ENCODE measurements around the gene DHDDS.
"Not testable (repeated sequence)": the region's sequence is repeated elsewhere in the genome, so short reads cannot be mapped to it uniquely, and the experiment has no call there.

Gene DHDDS

DNA sequence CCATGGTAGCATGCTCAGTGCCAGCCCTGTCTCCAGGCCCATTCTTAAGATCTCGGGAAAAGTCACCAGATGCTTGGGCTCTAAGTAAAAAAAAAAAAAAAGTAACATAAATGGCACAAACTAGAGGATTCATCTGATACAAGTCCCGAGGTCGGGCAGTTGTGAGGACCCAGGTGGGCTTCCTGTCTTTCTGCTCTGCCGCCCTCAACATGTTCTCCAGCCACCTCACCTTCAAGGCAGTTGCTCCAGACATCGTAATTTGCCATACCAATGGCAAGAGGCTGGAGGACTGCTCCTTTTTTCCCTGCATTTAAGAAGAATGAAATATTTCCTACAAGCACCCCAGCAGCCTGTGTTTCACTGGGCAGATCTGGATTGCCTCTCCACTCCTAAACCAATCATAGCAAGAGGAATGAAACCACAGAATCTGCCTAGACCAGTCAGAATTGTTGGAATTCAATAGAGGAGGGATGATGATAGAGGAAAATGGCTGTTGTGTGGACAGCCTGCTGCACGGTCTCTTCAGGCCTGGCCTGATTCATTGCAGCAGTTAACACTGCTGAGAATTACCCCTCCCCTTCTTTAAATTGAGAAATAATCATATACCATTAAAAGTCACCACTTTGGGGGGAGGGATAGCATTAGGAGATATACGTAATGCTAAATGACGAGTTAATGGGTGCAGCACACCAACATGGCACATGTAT lies 45.5 kb downstream of the DHDDS start:
- DNase-seq (ENCODE audit: low read depth in 2 of 2), result no peak

DNA sequence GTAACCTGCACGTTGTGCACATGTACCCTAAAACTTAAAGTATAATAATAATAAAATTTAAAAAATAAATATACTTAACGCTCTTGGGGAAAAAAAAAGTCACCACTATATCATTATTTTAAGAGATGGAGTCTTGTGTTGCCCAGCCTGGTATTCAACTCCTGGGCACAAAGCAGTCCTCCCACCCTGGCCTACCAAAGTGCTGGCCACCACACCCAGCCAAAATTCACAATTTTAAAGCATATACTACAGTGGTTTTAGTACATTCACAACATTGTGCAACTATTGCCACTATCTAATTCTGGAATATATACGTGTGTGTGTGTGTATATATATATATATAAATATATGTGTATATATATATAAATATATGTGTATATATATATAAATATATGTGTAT lies 46.0 kb downstream of the DHDDS start:
- DNase-seq (ENCODE audit: low read depth in 2 of 2), result no peak

DNA sequence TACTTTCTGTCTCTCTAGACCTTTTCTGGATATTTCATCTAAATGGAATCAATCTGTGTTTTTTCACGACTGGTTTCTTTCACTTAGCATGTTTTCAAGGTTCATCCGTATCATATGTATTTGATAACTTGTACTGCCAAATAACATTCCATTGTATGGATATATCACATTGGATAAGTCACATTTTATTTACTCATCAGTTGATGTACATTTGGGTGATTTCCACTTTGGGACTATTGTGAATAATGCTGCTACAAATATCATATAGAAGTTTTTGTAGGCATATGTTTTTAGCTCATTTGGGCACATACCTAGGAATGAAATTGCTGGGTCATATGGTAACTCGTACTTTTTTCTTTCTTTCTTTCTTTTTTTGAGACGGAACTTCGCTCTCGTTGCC lies 46.9 kb downstream of the DHDDS start:
- DNase-seq (ENCODE audit: low read depth in 2 of 2), result no peak

DNA sequence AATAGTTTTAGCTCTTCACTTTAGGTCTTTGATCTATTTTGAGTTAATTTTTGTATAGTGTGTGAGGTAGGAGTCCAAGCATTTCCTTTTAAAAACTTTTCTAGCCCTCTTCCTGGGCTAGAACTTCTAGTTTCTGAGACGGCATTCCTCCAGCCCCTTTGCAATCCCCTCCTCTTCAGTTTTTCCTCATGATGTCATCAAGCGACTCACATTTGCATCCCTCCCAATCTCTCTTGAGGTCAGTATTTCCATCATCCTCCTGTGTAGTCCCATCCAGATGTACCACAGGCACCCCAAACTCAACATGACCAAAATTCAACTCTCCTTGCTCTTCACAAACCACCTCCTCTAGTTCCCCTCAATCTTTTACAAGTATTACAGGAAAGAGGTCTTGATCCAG lies 50.8 kb downstream of the DHDDS start:
- DNase-seq (ENCODE audit: low read depth in 2 of 2), result no peak

DNA sequence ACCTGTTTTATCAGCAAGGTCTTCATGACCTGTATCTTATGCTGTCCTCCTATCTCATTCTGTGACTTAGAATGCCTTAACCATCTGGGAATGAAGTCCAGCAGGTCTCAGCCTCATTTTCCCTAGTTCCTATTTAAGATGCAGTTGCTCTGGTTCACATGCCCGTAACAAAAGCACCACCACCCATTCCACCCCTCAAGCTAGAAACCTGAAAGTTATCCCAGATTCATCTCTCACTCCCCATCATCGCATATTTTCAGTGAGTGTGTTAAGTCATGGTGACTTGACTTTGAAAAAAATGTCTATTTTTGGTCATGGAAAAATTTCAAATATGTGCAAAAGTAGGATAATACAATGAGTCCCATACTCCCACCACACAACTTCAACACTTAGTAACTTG lies 51.9 kb downstream of the DHDDS start:
- no peak for DNase-seq (ENCODE audit: low read depth in 2 of 2)

DNA sequence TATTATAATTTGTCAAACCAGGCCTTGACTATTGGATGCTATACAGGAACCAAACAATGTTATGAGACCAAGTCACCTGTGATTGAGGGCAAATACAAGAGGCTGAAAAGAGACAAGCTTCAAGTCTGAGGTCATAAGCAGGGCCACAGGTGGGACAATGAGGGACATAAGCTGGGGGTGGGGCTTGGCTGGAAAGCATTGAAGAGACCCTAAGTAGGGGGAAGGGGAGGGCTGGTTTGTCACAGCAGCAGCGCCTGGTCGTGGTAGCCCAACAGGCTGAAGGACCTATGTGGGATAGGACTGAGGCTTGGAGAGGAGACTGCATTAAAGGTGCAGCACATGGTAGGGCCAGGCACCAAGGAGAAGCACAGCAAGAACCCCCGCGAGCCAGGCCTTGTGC lies 58.0 kb downstream of the DHDDS start:
- no peak for DNase-seq (ENCODE audit: low read depth in 2 of 2)

DNA sequence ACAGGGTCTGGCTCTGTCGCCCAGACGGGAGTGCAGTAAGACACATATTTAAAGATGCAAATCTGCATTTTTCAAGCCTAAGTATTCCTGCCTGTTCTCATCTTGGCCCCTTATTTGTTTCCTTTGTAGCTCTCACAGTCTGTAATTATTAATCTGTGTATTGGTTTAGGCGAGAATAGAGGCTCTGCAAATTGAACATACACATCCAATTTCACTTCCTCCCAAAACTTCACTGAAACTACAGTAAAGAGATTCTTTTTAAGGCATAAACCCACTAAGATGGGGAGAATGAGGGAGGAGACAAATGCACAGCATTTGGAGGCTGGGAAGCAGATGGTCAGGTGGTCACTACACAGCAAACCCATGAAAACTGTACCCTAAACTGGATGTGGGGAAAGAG lies 61.1 kb downstream of the DHDDS start:
- DNase-seq (ENCODE audit: low read depth in 2 of 2), result no peak

DNA sequence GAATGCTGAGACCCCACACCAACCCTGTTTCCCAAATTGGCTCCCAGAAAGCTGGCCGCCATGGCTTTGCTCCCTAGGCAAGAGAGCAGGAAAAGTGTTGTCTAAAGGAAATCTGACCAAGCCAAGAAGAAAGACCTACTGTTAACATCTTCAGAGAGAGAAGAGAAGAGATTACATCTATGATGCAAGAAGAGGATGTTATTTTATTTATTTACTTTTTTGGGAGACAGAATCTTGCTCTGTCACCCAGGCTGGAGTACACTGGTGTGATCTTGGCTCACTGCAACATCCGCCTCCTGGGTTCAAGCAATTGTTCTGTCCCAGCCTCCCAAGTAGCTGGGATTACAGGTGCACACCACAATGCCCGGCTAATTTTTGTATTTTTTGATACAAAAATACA lies 61.8 kb downstream of the DHDDS start:
- no peak for DNase-seq (ENCODE audit: low read depth in 2 of 2)

DNA sequence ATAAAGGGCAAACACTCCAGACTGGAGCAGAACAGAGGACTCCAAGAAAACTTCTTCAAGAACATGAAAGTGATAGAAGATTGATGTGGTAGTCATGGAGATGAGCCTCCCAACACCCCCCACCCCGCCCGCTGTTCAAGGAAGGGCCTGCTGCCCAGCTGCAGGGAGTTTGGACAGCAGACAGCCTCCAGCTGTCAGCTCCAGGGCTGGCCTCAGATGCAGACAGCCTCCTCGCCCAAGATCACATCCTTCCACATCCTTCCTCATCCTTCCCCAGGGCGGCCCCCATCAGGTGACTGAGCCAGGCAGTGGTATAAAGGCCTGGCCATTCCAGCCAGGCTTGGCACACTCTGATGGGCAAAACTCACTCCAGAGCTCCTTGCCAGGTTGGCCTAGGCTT lies 64.7 kb downstream of the DHDDS start:
- no peak for DNase-seq (ENCODE audit: low read depth in 2 of 2)

DNA sequence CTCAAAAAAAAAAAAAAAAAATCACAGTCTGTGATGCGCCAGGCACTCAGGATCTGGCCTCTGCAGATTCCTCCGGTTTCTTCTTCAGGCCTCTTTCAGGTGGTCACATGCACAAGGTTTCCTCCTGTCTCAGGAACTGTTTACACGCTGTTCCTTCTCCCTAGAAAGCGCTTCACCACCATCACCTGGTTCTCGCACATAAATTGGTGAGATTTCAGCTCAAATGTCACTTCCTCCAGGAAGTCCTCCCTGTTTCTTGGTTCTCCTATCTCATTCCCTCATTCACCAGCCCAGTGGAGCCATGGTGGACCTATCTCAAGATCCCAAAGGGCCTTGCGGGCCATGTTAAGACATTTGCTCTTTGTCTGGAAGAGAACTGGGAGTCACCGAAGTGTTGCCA lies 66.8 kb downstream of the DHDDS start:
- no peak for DNase-seq (ENCODE audit: low read depth in 2 of 2)

DNA sequence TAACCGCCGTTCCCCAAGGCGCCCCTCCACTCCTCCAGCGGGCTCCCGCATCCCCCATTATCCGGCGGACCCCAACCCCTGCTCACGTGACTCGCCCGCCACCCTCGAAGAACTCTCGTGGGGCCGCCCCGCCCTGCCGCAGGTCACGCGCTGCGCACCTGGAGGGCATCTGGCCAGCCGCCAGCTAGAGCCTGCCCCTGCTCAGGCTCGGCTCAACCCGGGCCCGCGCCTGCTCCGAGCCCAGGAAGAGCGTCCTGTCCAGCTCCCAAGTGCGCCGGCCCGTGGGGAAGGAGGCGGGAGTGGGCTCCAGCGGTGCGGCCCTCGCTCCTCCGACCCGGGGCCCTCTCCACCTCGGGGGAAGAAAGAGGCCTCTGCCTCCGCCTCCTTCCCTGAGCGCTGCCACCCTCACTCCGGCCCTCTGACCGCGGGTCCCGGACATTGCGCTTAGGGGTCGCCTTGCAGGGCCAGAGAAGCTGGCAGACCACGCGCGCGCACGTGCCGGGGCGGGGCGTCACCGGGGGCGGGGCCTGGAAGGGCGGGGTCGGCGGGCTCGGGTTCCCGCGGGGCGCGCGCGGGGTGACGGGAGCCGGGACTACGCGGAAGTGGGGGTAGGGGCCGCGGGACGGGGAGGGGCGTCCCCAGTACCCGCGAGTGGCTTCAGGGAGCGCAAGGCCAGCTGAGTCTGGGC lies 68.5 kb downstream of the DHDDS start:
- peak; percentile 93 to 94 for DNase-seq (ENCODE audit: low read depth in 2 of 2)

DNA sequence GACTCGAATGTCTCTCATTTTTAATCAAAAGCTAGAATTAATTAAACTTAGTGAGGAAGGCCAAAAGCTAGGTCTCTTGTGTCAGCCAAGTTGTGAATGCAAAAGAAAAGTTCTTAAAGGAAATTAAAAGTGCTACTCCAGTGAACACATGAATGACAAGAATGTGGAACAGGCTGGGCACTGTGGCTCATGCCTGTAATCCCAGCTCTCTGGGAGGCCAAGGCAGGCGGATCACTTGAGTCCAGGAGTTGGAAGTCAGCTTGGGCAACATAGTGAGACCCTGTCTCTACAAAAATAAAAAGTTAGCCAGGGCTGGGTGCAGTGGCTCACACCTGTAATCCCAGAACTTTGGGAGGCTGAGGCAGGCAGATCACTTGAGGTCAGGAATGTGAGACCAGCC lies 78.6 kb downstream of the DHDDS start:
- DNase-seq (ENCODE audit: low read depth in 2 of 2), result not testable (repeated sequence)

DNA sequence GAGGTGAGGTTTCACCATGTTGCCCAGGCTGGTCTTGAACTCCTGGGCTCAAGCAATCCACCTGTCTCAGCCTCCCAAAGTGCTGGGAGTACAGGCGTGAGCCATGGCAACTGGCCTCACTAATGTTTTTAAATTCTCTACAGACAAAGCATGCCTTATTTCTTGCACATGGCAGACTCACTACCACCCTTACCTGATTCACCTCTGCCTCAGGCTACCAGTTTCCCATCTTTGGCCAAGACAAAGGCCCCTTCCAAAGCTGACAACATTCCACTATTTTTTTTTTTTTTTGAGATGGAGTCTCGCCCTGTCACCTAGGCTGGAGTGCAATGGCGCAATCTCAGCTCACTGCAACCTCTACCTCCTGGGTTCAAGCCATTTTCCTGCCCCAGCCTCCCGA lies 83.7 kb downstream of the DHDDS start:
- not testable (repeated sequence) for DNase-seq (ENCODE audit: low read depth in 2 of 2)

DNA sequence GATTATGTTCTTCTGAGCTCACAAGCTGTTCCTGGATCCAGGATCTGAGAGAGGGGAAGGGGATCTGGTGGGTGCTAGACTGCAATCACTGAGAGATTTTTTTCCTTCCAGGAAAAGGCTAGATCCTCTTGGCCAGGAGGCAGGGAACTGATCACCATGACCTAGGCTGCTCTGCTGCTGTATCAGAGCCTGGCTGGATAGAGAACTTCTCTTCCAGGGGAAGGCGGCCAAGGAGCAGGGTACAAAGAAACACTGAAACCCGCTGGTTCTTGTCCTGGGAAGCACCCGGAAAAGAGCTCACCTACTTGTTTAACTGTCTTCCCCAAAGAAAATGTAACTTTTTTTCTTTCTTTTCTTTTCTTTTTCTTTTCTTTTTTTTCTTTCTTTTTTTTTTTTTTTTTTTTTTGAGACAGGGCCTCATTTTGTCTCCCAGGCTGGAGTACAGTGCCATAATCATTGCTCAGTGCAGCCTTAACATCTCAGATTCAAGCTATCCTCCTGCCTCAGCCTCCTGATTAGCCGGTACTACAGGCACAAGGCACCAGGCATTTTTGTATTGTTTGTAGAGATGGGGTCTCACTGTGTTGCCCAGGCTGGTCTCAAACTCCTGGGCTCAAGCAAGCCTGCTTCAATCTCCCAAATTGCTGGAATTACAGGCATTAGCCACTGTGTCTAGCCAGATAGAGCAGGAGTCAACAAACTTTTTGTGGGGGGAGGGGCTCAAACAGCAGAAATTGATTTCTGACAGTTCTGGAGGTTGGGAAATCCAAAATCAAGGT lies 85.1 kb downstream of the DHDDS start:
- no peak for DNase-seq (ENCODE audit: low read depth in 2 of 2)

DNA sequence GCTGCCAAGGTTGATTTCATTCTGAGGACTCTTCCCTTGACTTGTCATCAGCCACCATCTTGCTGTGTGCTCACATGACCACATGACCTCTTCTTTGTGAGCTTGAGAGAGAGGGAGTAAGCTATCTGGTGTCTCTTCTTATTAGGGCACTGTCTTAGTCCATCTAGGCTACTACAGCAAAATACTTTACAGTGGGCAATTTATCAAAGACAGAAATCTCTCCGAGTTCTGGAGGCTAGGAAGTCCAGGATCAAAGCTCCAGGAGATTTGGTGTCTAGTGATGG lies 85.6 kb downstream of the DHDDS start:
- DNase-seq (ENCODE audit: low read depth in 2 of 2), result no peak

DNA sequence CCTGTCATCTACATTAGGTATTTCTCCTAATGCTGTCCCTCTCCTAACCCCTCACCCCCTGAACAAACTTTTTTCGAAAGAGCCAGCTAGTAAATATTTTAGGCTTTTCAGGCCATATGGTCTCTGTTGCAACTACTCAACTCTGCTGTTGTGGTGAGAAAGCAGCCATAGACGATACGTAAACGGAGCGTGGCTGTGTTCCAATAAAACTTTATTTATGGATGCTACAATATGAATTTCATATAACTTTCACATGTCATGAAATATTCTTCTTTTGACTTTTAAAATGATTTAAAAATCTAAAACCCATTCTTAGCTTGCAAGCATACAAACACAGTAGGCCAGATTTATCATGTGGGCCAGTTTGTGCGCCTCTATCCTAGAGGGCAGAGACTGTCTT lies 86.2 kb downstream of the DHDDS start:
- no peak for DNase-seq (ENCODE audit: low read depth in 2 of 2)

DNA sequence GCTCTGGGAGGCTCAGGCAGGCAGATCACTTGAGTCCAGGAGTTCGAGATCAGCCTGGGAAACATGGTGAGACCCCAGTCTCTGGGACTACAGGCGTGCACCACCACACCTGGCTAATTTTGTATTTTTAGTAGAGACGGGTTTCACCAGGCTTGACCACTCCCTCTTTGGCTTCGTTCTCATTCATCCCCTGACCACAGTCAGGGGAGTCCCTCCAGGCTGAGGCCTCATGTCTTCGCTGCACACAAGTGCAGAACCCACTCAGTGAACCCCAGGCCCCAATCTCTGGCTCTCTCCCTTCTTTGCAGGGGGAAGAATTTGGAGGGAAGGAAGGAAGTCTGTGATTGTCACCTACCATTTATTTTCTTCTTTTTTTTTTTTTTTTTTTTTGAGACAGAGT lies 88.2 kb downstream of the DHDDS start:
- DNase-seq (ENCODE audit: low read depth in 2 of 2), result no peak

All from stimulated activated CD8-positive, alpha-beta memory T cell treated with anti-CD3 and anti-CD28 coated beads, Interleukin-2, amount 100 ng/mL, for 48 hours (primary cell).